CD14-positive monocyte (primary cell): Measurements from ENCODE around the gene ADAM19. TPM values are rescaled to one million over a fixed set of nuclear protein-coding genes. Genes with fewer than 3 reads are reported as not detected.

ENCODE experiments used
- DNase-seq, 3 donors: peaks; one replicate each; pipeline ENCODE4 v3.0.0-alpha.2; 2011 to 2022
- H2AFZ ChIP-seq: 2 replicates; pipeline ENCODE4 v1.6.0; 2012; ENCODE audit warnings: mild to moderate bottlenecking, low read depth, low read length, inconsistent platforms; ENCODE audit not compliant: insufficient read depth, poor library complexity, severe bottlenecking
- H3K27ac ChIP-seq, 2 donors: 1 replicate in 1 of 2; 2 replicates in 1 of 2; pipeline ENCODE4 v1.5.1; 2012 to 2013; ENCODE audit warnings: low read length in 2 of 2, control low read depth in 1 of 2, inconsistent platforms in 1 of 2, low read depth in 1 of 2, mild to moderate bottlenecking in 1 of 2
- H3K27me3 ChIP-seq, 2 donors: one replicate each; pipeline versions ENCODE4 v1.6.0 to v1.6.1; 2011 to 2013; ENCODE audit warnings: low read length in 2 of 2; ENCODE audit not compliant: control insufficient read depth in 2 of 2, insufficient read depth in 2 of 2
- H3K36me3 ChIP-seq, 2 donors: replicated peaks in 1 of 2; 1 replicate in 1 of 2; 2 replicates in 1 of 2; pipeline versions ENCODE4 v1.5.1 to v1.6.1; 2012 to 2013; ENCODE audit warnings: low read length in 2 of 2, control low read depth in 1 of 2, inconsistent platforms in 1 of 2, mild to moderate bottlenecking in 1 of 2; ENCODE audit not compliant: insufficient read depth in 2 of 2, control insufficient read depth in 1 of 2
- H3K4me1 ChIP-seq, 2 donors: 1 replicate in 1 of 2; 2 replicates in 1 of 2; pipeline versions ENCODE4 v1.5.1 to v1.6.1; 2012 to 2013; ENCODE audit warnings: low read length in 2 of 2, control low read depth in 1 of 2, inconsistent platforms in 1 of 2, mild to moderate bottlenecking in 1 of 2, moderate library complexity in 1 of 2; ENCODE audit not compliant: insufficient read depth in 2 of 2, control insufficient read depth in 1 of 2
- H3K4me2 ChIP-seq: replicated peaks from 2 replicates; pipeline ENCODE3; 2012; ENCODE audit warnings: low read length, moderate library complexity, mild to moderate bottlenecking; ENCODE audit not compliant: poor library complexity, severe bottlenecking; ENCODE audit errors: extremely low read depth
- H3K4me3 ChIP-seq, 3 experiments: fragments of 200-600 bp in 1 of 3; sonication (generic) in 1 of 3; replicated peaks in 1 of 3; 1 replicate in 2 of 3; 2 replicates in 1 of 3; pipeline ENCODE4 v1.5.1; 2011 to 2013; ENCODE audit warnings: low read length in 3 of 3, mild to moderate bottlenecking in 3 of 3, control low read depth in 2 of 3, low read depth in 2 of 3, inconsistent platforms in 1 of 3, moderate library complexity in 1 of 3
- H3K79me2 ChIP-seq: 2 replicates; pipeline ENCODE4 v1.6.0; 2012; ENCODE audit warnings: mild to moderate bottlenecking, control low read depth, inconsistent platforms, low read length, moderate library complexity; ENCODE audit not compliant: insufficient read depth
- H3K9ac ChIP-seq: 2 replicates; pipeline ENCODE4 v1.6.0; 2017; ENCODE audit warnings: low read length, mild to moderate bottlenecking; ENCODE audit not compliant: insufficient read depth, poor library complexity, severe bottlenecking
- H3K9me3 ChIP-seq, 2 donors: replicated peaks in 1 of 2; 1 replicate in 1 of 2; 2 replicates in 1 of 2; pipeline versions ENCODE4 v1.5.1 to v1.6.1; 2012 to 2013; ENCODE audit warnings: low read length in 2 of 2, control low read depth in 1 of 2; ENCODE audit not compliant: control insufficient read depth in 1 of 2, insufficient read depth in 1 of 2
- H4K20me1 ChIP-seq: 2 replicates; pipeline ENCODE4 v1.6.0; 2012; ENCODE audit warnings: mild to moderate bottlenecking, low read length, control low read depth, moderate library complexity; ENCODE audit not compliant: insufficient read depth
- H3K27ac Mint-ChIP-seq, 7 donors: one replicate each; pipeline ENCODE4 v1.8.0; 2020; ENCODE audit warnings: mild to moderate bottlenecking in 7 of 7, mixed read lengths in 7 of 7, moderate library complexity in 6 of 7, inconsistent platforms in 2 of 7
- H3K27me3 Mint-ChIP-seq, 3 donors: one replicate each; pipeline ENCODE4 v1.8.0; 2021 to 2022; ENCODE audit warnings: low read depth in 3 of 3, mild to moderate bottlenecking in 3 of 3, mixed read lengths in 3 of 3, moderate library complexity in 3 of 3, inconsistent platforms in 1 of 3
- H3K36me3 Mint-ChIP-seq, 2 donors: one replicate each; pipeline ENCODE4 v1.8.0; 2020; ENCODE audit warnings: mixed read lengths in 2 of 2, inconsistent platforms in 1 of 2, mild to moderate bottlenecking in 1 of 2
- H3K4me1 Mint-ChIP-seq: one replicate; pipeline ENCODE4 v1.8.0; 2020; ENCODE audit warnings: mild to moderate bottlenecking, mixed read lengths
- H3K4me3 Mint-ChIP-seq, 2 donors: one replicate each; pipeline ENCODE4 v1.8.0; 2020; ENCODE audit warnings: mild to moderate bottlenecking in 2 of 2, mixed read lengths in 2 of 2, moderate library complexity in 1 of 2
- H3K9me3 Mint-ChIP-seq, 7 donors: one replicate each; pipeline ENCODE4 v1.8.0; 2020 to 2022; ENCODE audit warnings: mixed read lengths in 7 of 7, mild to moderate bottlenecking in 6 of 7, moderate library complexity in 6 of 7, inconsistent platforms in 2 of 7
- WGBS: methylation state at CpG from one replicate; pipeline ENCODE4 v1.1.5; 2013; ENCODE audit warnings: missing lambda C conversion rate; ENCODE audit not compliant: insufficient coverage; 5-methylcytosine and 5-hydroxymethylcytosine counted together
- intact Hi-C, 2 donors: fragments of 100-400 bp; cut with micrococcal nuclease; formaldehyde crosslinking; loops; one replicate each; pipeline versions ENCODE4 v1.15.0 to v1.15.1; 2023
- polyA plus RNA-seq, 3 donors: library from polyadenylated mRNA; depleted of rRNA in 1 of 3; unstranded in 2 of 3; stranded (reverse) in 1 of 3; fragments of 300-500 nt in 2 of 3; fragments of >200 nt in 1 of 3; fragmentation: Illumina TruSeq in 2 of 3; gene quantifications; 1 replicate in 2 of 3; 2 replicates in 1 of 3; pipeline ENCODE4 v1.2.3, GENCODE V29; 2012 to 2021
- TF ChIP-seq, protein P1 (sequence below): fragments of 200-600 bp; IDR thresholded peaks from one replicate; pipeline ENCODE4 v1.8.0; 2022; ENCODE audit warnings: antibody characterized with exemption, mild to moderate bottlenecking

The ADAM19 gene
- polyA plus RNA-seq, 3 donors: 3.0 to 12.7 (median 6.2) TPM

- Histone ChIP-seq H3K79me2 (no peaks in the 10 kb centered on the region), H3K27ac (no peak overlapping the region), H4K20me1 (no peaks in the 10 kb centered on the region), H3K27me3 (no peaks in the 10 kb centered on the region), H2AFZ (no peak overlapping the region), H3K9me3 (no peaks in the 10 kb centered on the region), H3K9ac (no peak overlapping the region), H3K4me1 (peaks cover 24 to 35% of the 10 kb centered on the region in 2 donors), H3K36me3 (no peaks in the 10 kb centered on the region), H3K4me2 (no peak overlapping the region), H3K4me3 (no peak overlapping the region)
- Mint-ChIP-seq H3K4me3 (no peak overlapping the region), H3K9me3 (peaks cover 0 to 4% (median 0%) of the 10 kb centered on the region in 7 donors), H3K4me1 (peaks cover 32% of the 10 kb centered on the region), H3K36me3 (no peaks in the 10 kb centered on the region), H3K27me3 (peaks cover 0 to 2% (median 0%) of the 10 kb centered on the region in 3 donors), H3K27ac (no peak overlapping the region)
- intact Hi-C loops: loop anchor here (10.0 kb wide), 2 partner anchors 48 to 52 kb away; no protein-coding TSS in a partner anchor
- TF ChIP-seq, protein P1, sequence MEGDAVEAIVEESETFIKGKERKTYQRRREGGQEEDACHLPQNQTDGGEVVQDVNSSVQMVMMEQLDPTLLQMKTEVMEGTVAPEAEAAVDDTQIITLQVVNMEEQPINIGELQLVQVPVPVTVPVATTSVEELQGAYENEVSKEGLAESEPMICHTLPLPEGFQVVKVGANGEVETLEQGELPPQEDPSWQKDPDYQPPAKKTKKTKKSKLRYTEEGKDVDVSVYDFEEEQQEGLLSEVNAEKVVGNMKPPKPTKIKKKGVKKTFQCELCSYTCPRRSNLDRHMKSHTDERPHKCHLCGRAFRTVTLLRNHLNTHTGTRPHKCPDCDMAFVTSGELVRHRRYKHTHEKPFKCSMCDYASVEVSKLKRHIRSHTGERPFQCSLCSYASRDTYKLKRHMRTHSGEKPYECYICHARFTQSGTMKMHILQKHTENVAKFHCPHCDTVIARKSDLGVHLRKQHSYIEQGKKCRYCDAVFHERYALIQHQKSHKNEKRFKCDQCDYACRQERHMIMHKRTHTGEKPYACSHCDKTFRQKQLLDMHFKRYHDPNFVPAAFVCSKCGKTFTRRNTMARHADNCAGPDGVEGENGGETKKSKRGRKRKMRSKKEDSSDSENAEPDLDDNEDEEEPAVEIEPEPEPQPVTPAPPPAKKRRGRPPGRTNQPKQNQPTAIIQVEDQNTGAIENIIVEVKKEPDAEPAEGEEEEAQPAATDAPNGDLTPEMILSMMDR: no peak
- WGBS: 77% methylated on average over 2 of the region's 4 CpGs
- DNase-seq: no peak
Measured at GRCh38 chr5:157616785-157617184, 41.2 kb upstream of the ADAM19 start.

GRCh38 chr5:157613385-157614245 is 38.0 kb upstream of the ADAM19 start:
- H3K9me3 ChIP-seq: no peaks in the 10 kb centered on the region
- no peaks in the 10 kb centered on the region for H3K79me2 ChIP-seq
- H3K4me2 ChIP-seq: peak overlapping the region; percentile 29
- DNase-seq: peak; percentile 51 to 86 (median 70)
- TF ChIP-seq, protein P1: no peak
- Mint-ChIP-seq H3K27ac (peak overlapping the region; percentile 52 to 86 (median 78)), H3K4me1 (peaks cover 40% of the 10 kb centered on the region), H3K27me3 (no peaks in the 10 kb centered on the region), H3K36me3 (no peaks in the 10 kb centered on the region), H3K9me3 (peaks cover 0 to 2% (median 0%) of the 10 kb centered on the region in 7 donors), H3K4me3 (peak overlapping the region; percentile 34 to 81)
- H3K27ac ChIP-seq: peak overlapping the region in 1 of 2 donors; percentile 63
- H3K4me3 ChIP-seq: no peak overlapping the region
- 59% methylated on average over 7 of the region's 11 CpGs for WGBS
- H4K20me1 ChIP-seq: no peaks in the 10 kb centered on the region
- intact Hi-C loops: loop anchor here (10.0 kb wide), 2 partner anchors 49 to 51 kb away; no protein-coding TSS in a partner anchor
- H3K9ac ChIP-seq: no peak overlapping the region
- H2AFZ ChIP-seq: peak overlapping the region; percentile 32
- H3K27me3 ChIP-seq: no peaks in the 10 kb centered on the region
- no peaks in the 10 kb centered on the region for H3K36me3 ChIP-seq
- peaks cover 30 to 47% of the 10 kb centered on the region in 2 donors for H3K4me1 ChIP-seq
